HCT116 (cell line): Measurements from ENCODE around the gene LRBA.

ENCODE experiments used
- CEBPB ChIP-seq: IDR thresholded peaks from 2 replicates; pipeline ENCODE4 v1.6.1; 2012; ENCODE audit warnings: low read depth
- CTCF ChIP-seq, 3 experiments: fragments of 200-600 bp in 1 of 3; sonication (generic) in 1 of 3; IDR thresholded peaks in 2 of 3; conservative IDR thresholded peaks in 1 of 3; 2 replicates each; pipeline ENCODE4 v1.5.1; 2012 to 2017; ENCODE audit warnings: low read depth in 2 of 3, low read length in 2 of 3, antibody characterized with exemption in 1 of 3, borderline replicate concordance in 1 of 3, control low read depth in 1 of 3, mild to moderate bottlenecking in 1 of 3, mixed read lengths in 1 of 3, mixed run types in 1 of 3, moderate library complexity in 1 of 3; ENCODE audit not compliant: insufficient read depth in 1 of 3
- EZH2 ChIP-seq: fragments of 200-600 bp; sonication (generic); IDR thresholded peaks from 2 replicates; pipeline ENCODE4 v1.6.1; 2017; ENCODE audit warnings: antibody characterized with exemption, mixed run types
- EZH2phosphoT487 ChIP-seq: fragments of 200-600 bp; IDR thresholded peaks from 2 replicates; pipeline ENCODE4 v1.6.1; 2018; ENCODE audit warnings: antibody characterized with exemption, borderline replicate concordance
- POLR2A ChIP-seq: IDR thresholded peaks from 2 replicates; pipeline ENCODE4 v1.7.0; 2011; ENCODE audit warnings: borderline replicate concordance; ENCODE audit not compliant: insufficient read depth, insufficient read length; ENCODE audit errors: extremely low read depth
- POLR2AphosphoS5 ChIP-seq: IDR thresholded peaks from 2 replicates; pipeline ENCODE4 v1.6.1; 2011; ENCODE audit warnings: mild to moderate bottlenecking, low read depth, low read length, moderate library complexity
- RAD21 ChIP-seq: IDR thresholded peaks from 2 replicates; pipeline ENCODE4 v1.6.1; 2012; ENCODE audit warnings: low read depth, mild to moderate bottlenecking
- TF ChIP-seq, protein P1 (sequence below): IDR thresholded peaks from 2 replicates; pipeline ENCODE4 v1.6.1; 2012

GRCh38 chr4:150562751-150563150, 452.3 kb downstream of the LRBA start:
- TF ChIP-seq POLR2AphosphoS5 (no peak), EZH2phosphoT487 (no peak), POLR2A (no peak), CTCF (IDR thresholded peaks at IDR 0.05 in 2 of 3, conservative IDR thresholded peaks at IDR 0.05 in 1 of 3; ENCODE audit: borderline replicate concordance in 1 of 3, insufficient read depth in 1 of 3, low read depth in 2 of 3, low read length in 2 of 3) (no peak), RAD21 (no peak), EZH2 (no peak), CEBPB (no peak)
- TF ChIP-seq, protein P1, sequence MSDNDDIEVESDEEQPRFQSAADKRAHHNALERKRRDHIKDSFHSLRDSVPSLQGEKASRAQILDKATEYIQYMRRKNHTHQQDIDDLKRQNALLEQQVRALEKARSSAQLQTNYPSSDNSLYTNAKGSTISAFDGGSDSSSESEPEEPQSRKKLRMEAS = no peak
